ENCODE measurements around the gene IL2.

Gene IL2

DNA sequence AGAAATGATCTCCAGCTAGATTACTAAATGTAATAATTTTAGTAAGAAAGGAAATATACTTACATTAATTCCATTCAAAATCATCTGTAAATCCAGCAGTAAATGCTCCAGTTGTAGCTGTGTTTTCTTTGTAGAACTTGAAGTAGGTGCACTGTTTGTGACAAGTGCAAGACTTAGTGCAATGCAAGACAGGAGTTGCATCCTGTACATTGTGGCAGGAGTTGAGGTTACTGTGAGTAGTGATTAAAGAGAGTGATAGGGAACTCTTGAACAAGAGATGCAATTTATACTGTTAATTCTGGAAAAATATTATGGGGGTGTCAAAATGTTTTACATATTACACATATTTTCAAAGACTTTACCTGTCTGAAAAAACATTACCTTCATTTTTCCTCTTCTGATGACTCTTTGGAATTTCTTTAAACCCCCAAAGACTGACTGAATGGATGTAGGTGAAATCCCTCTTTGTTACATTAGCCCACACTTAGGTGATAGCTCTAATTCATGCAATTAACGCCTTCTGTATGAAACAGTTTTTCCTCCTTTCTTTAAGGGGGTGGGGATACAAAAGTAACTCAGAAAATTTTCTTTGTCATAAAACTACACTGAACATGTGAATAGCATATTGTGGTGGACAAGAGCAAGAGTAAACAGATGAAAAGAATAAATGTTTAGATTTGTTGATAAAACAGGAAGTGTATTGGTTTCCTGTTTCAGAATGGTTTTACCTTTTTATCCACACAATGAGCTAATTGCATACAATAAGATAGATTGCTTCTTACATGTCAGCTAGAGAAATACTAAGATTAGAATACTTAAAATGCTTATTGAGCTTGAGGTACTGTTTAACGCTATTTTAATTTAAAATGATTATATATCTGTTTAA, at the start of gene IL2:
TSS of gene IL2 (minus strand) at position 495 of the 886 bp plus-strand sequence. CDS start at position 210, 285 bp downstream.
- peak in 2 of 3 experiments; percentile 11 to 67 for DNase-seq

DNA sequence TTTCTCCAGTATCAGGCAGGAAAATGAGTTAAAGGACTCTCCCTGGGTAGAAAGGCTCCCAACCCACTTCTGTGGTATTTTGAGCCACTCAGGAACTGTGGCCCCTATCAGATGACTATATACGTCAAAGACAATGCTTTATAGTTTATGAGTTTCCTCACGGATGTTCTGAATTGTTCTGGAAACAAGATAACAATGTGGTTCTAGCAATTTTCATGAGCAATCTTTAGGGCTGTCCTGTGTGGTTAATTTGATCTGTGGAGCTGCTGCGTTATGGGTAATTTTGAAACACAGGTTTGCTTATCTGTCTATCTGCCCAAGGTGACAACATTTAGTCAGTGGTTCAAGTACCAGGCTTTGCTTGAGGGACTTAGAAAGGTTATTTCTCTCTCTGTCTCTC, 46.7 kb upstream of the IL2 start:
- DNase-seq, result no peak

DNA sequence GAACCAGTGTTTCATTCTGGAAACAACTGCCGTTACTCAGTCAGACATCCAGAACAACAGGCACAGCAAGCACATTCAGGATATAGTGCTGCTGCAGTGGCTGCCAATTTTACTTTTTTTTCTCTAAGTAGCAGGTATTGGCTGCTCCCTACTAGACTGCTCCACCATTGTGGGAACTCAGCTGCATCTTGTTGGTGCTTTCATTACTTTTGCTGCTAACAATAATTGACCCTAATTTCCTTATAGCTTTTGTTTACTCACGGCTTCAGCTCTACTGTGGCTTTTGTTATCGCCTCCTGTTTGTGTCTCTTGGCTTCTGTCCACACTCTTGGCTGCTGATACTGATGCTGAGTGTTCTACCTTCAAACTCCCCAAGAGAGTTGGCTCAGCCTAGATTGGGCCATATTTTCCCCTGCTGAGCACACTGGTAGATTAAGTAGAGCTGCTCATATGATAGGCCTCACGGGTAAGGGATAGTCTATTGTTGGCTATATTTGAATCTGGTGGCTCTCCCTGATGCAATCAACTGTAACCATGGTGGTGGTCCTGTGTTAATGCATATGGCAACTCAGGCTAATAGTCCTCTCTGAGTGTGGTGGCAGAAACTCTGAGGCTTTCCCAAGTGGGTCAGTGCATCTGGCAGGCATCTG, 44.5 kb upstream of the IL2 start:
- DNase-seq, result peak in 2 of 3 experiments; percentile 32 to 82

DNA sequence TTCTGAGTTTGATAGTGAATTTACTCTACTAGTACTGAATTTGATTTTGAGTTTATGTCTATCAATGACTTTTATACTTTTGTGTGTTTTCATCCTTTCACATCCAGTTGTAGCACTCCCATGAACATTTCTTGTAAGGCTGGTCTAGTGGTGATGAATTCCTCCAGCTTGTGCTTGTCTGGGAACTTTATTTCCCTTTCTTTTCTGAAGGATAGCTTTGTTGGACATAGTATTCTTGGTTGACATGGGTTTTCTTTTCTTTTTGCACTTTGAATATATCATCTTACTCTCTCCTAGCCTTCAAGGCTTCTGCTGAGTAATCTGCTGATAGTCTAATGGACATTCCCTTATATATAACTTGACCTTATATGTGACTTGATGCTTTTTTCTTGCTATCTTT, 32.5 kb upstream of the IL2 start:
- no peak for DNase-seq

DNA sequence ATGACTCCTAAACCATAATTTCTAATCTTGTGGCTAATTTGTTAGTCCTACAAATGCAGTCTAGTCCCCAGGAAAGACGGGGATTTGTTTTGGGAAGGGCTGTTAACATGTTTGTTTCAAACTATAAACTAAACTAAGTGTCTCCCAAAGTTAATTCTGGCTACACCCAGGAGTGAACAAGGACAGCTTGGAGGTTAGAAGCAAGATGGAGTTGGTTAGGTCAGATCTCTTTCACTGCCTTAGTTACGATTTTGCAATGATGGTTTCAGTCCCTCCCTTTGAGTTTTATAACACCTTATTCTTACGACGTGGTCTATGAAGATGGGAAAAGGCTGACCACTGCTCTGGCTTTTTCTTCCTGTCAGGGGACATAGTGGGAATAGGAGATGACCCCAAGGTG, 27.0 kb upstream of the IL2 start:
- no peak for DNase-seq

DNA sequence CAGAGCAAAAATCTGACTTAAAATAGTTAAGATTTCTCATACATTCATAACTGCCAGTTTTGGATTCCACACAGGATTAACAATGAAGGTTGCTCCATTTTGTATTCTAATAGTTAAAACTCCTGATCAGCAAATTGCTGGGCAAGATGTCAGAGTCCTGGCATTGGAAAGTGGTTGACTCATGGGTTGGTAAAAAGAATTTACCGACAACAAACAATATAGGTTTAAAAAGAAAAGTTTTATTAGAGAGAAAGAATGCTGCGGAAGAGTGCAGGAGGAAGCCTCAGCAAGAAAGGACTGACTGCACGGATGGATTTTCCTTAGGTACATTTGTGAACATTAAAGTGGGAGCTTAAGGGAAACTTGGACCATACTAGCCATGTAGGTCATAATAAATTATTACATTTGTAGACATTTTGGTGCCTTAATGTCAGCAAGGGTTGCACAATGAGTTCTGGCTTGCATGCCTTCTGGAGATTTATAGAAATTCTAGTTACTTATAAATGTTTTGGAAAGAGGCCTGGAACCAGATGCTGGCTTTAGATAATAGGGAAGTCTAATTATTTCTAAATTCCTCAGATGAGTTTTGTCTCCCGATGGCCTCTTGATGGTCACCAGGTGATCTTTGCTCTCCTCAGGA, 25.4 kb upstream of the IL2 start:
- no peak for DNase-seq

DNA sequence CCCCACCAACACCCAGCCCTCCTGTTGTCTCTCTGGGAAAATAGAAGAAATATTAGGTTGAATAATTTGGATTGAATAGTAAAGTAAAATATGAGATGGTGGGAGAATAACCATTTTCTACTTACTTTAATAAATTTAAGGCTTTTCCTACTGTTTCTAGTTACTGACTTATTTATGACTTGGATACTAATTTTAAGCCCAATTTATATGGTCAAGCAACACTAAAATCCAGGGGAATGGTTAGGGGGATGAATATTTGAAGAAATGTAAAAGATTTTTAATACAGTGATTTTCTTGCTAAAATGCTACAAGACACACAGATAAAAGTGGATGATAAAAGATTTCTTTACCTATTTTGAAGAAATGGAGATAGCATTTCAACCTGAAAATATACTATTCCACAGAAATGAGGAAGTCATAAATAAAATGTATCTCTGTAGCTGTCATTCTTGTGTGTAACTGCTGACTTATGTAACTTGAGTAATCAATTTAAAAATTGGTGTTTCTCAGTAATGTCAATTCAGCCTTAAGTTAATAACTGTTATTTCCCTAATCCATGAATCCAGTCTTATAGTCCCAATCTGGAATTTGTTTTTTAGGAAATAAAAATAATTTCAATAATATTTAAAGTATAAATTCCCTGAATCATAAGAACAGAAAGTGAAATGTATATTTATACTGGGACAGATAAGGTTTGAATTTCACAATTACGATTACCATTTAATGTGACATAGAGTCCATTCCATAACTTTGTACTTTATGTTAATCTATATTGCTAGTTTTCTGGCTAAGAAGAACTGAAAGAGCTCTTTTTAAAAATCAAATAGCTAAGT, 24.3 kb upstream of the IL2 start:
- no peak for DNase-seq

DNA sequence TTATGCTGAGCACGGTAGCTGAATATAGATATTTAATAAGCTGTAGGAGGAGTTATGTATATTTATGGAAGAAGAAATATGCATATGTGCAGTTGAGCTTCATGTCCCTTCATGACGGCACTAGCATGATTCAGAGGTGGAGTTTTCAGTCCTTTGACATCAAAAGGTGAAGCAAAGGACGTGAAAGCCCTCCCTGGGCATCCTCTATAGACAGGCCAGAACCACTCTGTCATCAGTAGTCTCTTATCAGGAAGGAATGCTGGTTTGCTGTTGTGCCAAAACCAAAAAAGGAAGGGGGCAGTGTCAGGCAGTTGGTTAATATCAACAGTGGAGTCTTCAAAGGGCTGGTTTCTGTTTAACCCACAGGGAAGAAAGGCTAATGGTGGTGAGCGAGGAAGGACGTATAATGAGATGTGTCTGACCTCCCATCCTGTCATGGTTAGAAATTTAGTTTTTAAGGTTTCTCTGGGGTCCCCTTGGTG, 23.5 kb upstream of the IL2 start:
- DNase-seq, result no peak

DNA sequence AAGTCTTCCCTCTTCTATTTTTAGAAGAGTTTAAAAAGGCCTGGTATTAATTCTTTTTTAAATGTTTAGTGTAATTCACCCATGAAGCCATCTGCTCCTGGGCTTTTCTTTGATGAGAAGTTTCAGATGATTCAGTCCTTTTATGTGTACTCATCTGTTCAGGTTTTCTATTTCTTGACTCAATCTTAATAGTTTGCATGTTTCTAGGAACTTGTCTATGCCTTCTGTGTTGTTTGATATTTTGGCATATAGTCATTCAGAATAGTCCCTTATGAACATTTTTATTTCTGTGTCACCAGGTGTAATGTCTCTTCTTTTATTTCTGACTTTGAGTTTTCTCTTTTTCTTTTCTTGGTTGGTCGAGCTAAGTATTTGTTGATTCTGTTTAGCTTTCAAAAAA, 20.2 kb upstream of the IL2 start:
- no peak for DNase-seq

DNA sequence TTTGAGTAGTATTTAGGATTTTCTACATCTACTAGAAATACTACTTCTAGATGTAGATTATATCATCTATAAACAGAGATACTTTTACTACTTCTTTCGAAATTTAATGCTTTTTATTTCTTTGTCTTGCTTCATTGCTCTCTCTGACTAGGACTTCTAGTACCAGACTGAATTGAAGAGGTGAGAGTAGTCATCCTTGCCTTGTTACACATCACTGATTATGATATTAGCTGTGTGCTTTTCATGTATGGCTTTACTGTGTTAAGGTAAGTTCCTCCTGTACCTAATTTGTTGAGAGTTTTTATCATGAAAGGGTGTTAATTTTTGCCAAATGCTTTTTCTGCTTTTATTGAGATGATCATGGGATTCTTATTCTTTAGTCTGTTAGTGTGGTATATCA, 19.6 kb upstream of the IL2 start:
- DNase-seq, result no peak

DNA sequence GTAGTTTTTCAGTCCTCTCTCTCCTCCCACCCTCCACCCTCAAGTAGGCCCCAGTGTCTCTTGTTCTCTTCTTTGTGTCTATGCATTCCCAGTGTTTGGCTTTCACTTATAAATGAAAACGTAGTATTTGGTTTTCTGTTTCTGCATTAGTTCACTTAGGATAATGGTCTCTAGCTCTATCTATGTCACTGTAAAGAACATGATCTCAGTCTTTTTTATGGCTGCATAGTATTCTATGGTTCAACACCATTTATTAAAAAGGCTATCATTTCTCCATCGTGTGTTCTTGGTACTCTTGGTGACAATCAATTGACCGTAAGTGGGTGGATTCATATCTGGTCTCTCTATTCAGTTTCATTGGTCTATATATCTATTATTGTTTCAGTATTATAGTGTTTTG, 18.7 kb upstream of the IL2 start:
- DNase-seq, result no peak

DNA sequence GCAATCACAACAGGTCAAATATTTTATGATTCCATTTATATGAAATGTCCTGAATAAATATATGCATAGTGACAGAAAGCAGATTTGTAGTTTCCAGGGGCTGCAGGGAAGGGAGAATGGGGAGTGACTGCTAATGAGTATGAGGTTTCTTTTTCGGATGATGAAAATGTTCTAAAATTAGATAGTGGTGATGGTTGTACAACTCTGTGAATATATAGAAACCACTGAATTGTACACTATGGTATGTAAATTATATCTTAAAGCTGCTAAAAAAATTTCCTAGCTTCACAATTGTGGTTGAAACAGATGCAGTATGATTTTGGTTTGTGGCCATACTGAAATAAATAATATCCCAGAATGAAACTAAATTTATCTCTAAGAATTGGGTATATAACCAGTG, 12.9 kb upstream of the IL2 start:
- no peak for DNase-seq

DNA sequence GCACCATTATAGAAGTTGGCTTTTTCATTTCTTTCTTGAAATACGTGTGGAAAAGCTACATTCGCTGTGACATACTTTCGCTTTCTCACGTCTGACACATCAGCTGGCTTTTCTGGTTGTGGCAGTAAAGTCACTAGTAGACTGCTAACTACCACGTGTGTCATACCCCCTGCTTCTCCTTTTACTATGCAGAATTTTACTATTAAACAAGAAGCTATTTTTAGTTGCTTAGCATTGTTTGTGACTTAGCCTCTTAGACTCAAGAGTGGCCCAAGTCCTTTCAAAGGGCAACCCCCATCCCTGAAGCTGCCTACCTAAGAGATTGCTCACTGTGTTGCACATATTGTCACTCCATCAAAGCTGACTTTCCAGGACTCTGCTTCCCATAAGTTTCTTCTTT, 2.1 kb upstream of the IL2 start:
- DNase-seq, result peak in 1 of 3 experiments; percentile 6

DNA sequence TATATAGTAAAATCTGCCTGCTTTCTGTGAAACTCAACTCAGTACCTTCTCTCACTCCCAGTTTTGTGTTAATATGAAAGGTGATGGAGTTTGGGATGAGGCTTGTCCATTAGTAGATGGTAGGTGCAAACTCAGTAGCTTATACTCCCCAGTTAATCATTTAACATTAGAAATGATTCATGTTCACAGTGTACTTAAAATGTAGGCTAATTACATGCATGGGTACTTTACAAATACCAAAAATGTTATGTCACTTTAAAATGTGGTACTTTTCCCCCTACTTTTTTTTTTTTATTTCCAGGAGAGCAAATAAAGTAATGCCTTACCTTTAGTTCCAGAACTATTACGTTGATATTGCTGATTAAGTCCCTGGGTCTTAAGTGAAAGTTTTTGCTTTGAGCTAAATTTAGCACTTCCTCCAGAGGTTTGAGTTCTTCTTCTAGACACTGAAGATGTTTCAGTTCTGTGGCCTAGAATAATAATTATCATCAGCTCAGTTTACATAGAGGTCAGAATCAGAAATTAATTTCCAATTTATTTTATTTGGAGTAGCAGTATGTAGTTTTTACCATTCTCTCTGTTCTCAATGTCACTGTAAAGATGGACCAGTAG, 3.0 kb downstream of the IL2 start:
- no peak for DNase-seq

DNA sequence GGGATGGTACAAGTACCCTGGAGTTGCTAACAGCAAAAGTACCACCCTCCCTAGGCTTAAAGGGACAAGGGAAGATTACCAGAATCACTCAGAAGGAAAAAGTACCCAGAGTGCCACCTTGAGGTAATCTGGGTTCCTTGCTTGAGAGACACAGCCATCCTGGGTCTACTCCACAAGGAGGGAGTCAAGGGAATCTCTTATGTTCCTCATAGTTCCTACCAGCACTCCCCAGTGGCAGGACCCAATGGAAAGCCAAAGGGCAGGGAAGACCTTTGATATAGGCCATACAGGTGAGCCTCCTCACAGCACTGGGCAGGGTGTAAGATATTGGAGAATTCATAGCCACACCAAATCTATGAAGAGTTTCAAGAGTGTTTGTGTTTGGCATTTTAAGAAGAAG, 5.7 kb downstream of the IL2 start:
- DNase-seq, result peak in 2 of 3 experiments; percentile 7 to 46

DNA sequence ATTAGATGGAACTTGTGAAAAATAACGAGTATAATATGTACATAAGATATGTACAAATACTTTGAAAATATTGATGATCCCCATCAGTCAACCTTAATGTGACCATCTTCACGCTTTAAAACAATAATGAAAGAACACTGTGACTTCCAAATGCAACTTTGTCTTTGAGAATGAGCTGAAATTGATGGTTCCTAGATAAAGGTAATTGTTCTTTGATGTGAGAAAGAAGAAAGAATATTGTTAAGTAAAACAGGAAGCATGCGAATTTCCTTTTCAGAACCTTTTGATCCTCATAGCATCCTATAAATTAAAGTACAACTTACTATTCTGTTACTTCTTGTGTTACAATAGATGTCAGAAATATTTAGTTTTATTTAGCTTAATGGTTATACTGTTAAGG, 22.2 kb downstream of the IL2 start:
- DNase-seq, result no peak

DNA sequence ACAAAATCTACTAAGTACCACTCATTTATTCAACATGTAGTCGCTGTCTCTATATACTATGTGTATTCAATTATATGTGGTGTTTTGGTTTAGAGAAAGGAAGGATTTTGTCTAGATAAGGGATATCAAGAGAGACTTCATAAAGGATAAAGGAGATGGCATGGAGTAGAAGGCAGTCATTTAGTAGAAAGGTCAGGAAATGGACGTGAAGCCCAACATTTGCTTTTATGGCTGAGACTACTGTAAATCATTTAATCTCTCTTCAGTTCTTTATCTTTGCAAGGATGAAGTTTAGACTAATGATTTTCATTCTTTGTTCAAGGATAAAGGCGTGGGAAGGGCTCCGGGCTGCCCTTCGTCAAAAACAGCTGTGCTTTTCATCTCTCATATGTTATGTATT, 25.2 kb downstream of the IL2 start:
- DNase-seq, result no peak

DNA sequence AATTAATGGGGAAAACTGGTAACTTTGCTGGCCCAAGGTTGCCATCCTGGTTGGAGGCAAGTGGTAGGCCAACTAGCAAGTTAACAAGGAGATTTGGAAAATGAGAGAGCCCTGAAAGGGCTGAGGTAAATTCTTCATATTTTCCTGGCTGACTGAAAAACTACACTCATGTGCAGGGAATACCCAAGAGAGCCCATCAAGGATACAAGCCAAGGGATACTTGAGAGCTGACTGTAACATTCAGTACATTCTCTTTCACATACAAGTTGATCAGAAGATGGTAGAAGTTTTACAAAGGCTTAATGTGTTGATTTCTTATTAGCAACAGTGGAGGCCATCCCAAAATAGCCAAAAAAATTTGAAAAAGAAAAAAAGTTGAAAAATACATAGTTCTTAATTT, 33.3 kb downstream of the IL2 start:
- DNase-seq, result no peak

DNA sequence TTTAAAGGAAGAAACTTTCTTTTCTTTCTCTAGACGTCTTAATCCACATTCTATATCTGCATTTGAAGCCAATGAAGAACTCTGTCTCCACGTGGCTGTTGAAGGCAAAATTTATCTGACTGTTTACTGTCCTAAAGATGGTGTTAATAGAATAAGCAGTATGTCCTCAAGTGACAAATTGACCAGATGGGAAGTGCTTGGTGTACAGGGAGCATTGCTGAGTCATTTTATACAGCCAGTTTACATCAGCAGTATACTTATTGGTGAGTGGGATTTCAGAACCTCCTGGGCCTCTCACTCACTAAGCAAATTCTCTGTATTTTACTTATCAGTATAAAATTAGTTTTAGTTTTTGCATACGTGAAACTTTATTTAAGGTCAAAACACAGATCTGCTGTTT, 44.0 kb downstream of the IL2 start:
- DNase-seq, result no peak

DNA sequence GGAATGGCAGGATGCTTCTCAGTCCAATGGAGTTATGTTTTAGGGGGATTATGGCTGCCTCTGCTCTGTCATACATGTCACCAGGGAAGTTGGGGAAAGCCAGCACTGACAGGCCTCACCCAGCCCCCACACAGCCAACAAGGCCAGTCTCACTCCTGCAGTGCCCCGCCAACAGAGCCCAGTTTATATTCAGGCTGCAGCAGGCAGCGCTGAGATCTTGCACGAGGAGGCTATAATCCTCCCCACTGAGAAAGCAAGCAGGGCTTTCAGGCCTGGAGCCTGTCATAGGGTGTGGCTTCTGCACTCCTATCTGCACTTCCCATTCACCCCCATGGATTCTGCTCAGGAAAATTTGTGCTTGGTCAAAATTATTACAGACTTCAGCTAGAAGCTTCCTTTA, 52.7 kb downstream of the IL2 start:
- no peak for DNase-seq
